ENCODE data around the gene CEND1.

Gene CEND1

GRCh38 chr11:828506-829175 lies 38.8 kb upstream of the CEND1 start:
- no peak overlapping the region for H3K4me3 ChIP-seq (ENCODE audit: low read depth, low read length)
- DNase-seq (ENCODE audit: low read depth), result no peak

GRCh38 chr11:827897-828192 lies 38.0 kb upstream of the CEND1 start, which contains the start of gene CRACR2B:
CRACR2B (plus strand) TSS chr11:827919; CDS start chr11:828608, 689 bp downstream.
- H3K4me3 ChIP-seq (ENCODE audit: low read depth, low read length), result peak within 1 kb of the TSS; percentile 29
- no peak for DNase-seq (ENCODE audit: low read depth)

GRCh38 chr11:827146-827896 lies 37.4 kb upstream of the CEND1 start:
- DNase-seq (ENCODE audit: low read depth), result no peak
- H3K4me3 ChIP-seq (ENCODE audit: low read depth, low read length), result peak overlapping the region; percentile 29

GRCh38 chr11:826836-827145 lies 36.9 kb upstream of the CEND1 start:
- H3K4me3 ChIP-seq (ENCODE audit: low read depth, low read length), result peak overlapping the region; percentile 29
- DNase-seq (ENCODE audit: low read depth), result no peak

GRCh38 chr11:826227-826621 lies 36.3 kb upstream of the CEND1 start:
- no peak overlapping the region for H3K4me3 ChIP-seq (ENCODE audit: low read depth, low read length)
- no peak for DNase-seq (ENCODE audit: low read depth)

GRCh38 chr11:825366-826226 lies 35.7 kb upstream of the CEND1 start:
- no peak overlapping the region for H3K4me3 ChIP-seq (ENCODE audit: low read depth, low read length)

GRCh38 chr11:824942-825341 lies 35.1 kb upstream of the CEND1 start:
- no peak overlapping the region for H3K4me3 ChIP-seq (ENCODE audit: low read depth, low read length)

More at GRCh38 chr11:825366-826226, 35.7 kb upstream of the CEND1 start:
- no peak for DNase-seq (ENCODE audit: low read depth)

GRCh38 chr11:824292-824880 lies 34.5 kb upstream of the CEND1 start:
- H3K4me3 ChIP-seq (ENCODE audit: low read depth, low read length), result no peak overlapping the region
- no peak for DNase-seq (ENCODE audit: low read depth)

More at GRCh38 chr11:824942-825341, 35.1 kb upstream of the CEND1 start:
- no peak for DNase-seq (ENCODE audit: low read depth)

GRCh38 chr11:823441-824291 lies 33.8 kb upstream of the CEND1 start:
- DNase-seq (ENCODE audit: low read depth), result no peak
- H3K4me3 ChIP-seq (ENCODE audit: low read depth, low read length), result no peak overlapping the region

GRCh38 chr11:821512-822371 lies 31.9 kb upstream of the CEND1 start:
- H3K4me3 ChIP-seq (ENCODE audit: low read depth, low read length), result no peak overlapping the region
- no peak for DNase-seq (ENCODE audit: low read depth)

- DNase-seq (ENCODE audit: low read depth), result no peak
- peak overlapping the region; percentile 75 for H3K4me3 ChIP-seq (ENCODE audit: low read depth, low read length)
Measured at GRCh38 chr11:820655-821511, 31.0 kb upstream of the CEND1 start.

- peak overlapping the region; percentile 75 for H3K4me3 ChIP-seq (ENCODE audit: low read depth, low read length)
- DNase-seq (ENCODE audit: low read depth), result no peak
Measured at GRCh38 chr11:819943-820649, 30.2 kb upstream of the CEND1 start.

- H3K4me3 ChIP-seq (ENCODE audit: low read depth, low read length), result peak overlapping the region; percentile 75
- no peak for DNase-seq (ENCODE audit: low read depth)
Measured at GRCh38 chr11:819129-819931, 29.4 kb upstream of the CEND1 start.

GRCh38 chr11:818396-819128 lies 28.7 kb upstream of the CEND1 start, which contains the start of gene PNPLA2:
PNPLA2 (plus strand) TSS chr11:818914; CDS start chr11:819719, 805 bp downstream.
- no peak for DNase-seq (ENCODE audit: low read depth)
- H3K4me3 ChIP-seq (ENCODE audit: low read depth, low read length), result peak within 1 kb of the TSS; percentile 75

GRCh38 chr11:816433-816779 lies 26.5 kb upstream of the CEND1 start:
- DNase-seq (ENCODE audit: low read depth), result no peak
- H3K4me3 ChIP-seq (ENCODE audit: low read depth, low read length), result no peak overlapping the region

Measured in skeletal muscle cell (primary cell).